ENCODE measurements around the gene ANXA2.
A peak's percentile ranks its signal among the peaks of the same experiment; 100 is the strongest.

The ANXA2 gene

GRCh38 chr15:60363903-60364611 is 33.7 kb downstream of the ANXA2 start:
- peak; percentile 30 for DNase-seq

- DNase-seq, result peak; percentile 71
Observed at GRCh38 chr15:60363087-60363549, 34.7 kb downstream of the ANXA2 start.

GRCh38 chr15:60362321-60363086 is 35.3 kb downstream of the ANXA2 start:
- peak; percentile 40 for DNase-seq

GRCh38 chr15:60359738-60360137 is 38.0 kb downstream of the ANXA2 start:
- DNase-seq, result peak; percentile 78

- DNase-seq, result peak; percentile 95
Observed at GRCh38 chr15:60358935-60359682, 38.7 kb downstream of the ANXA2 start.

GRCh38 chr15:60356832-60357231 is 41.0 kb downstream of the ANXA2 start:
- DNase-seq, result no peak

GRCh38 chr15:60355148-60355857 is 42.5 kb downstream of the ANXA2 start:
- no peak for DNase-seq

- DNase-seq, result no peak
Observed at GRCh38 chr15:60353245-60353920, 44.4 kb downstream of the ANXA2 start.

GRCh38 chr15:60352525-60352924 is 45.3 kb downstream of the ANXA2 start:
- DNase-seq, result no peak

GRCh38 chr15:60351066-60351465 is 46.7 kb downstream of the ANXA2 start:
- peak; percentile 28 for DNase-seq

- DNase-seq, result peak; percentile 20
Observed at GRCh38 chr15:60350108-60350507, 47.7 kb downstream of the ANXA2 start.

GRCh38 chr15:60349589-60349988 is 48.2 kb downstream of the ANXA2 start:
- peak; percentile 19 for DNase-seq

- no peak for DNase-seq
Observed at GRCh38 chr15:60347480-60348049, 50.2 kb downstream of the ANXA2 start.

GRCh38 chr15:60346653-60347052 is 51.1 kb downstream of the ANXA2 start:
- DNase-seq, result no peak

- no peak for DNase-seq
Observed at GRCh38 chr15:60346077-60346476, 51.7 kb downstream of the ANXA2 start.

GRCh38 chr15:60345598-60345997 is 52.2 kb downstream of the ANXA2 start:
- DNase-seq, result no peak

- DNase-seq, result no peak
Observed at GRCh38 chr15:60344987-60345386, 52.8 kb downstream of the ANXA2 start.

- no peak for DNase-seq
Observed at GRCh38 chr15:60344461-60344860, 53.3 kb downstream of the ANXA2 start.

- DNase-seq, result no peak
Observed at GRCh38 chr15:60343221-60343970, 54.4 kb downstream of the ANXA2 start.

- DNase-seq, result peak; percentile 54
Observed at GRCh38 chr15:60340207-60340921, 57.4 kb downstream of the ANXA2 start.

All from NCI-H69 (cell line).